ENCODE results near the gene LIF. TPM values are rescaled to one million over a fixed set of nuclear protein-coding genes. Genes with fewer than 3 reads are reported as not detected.

The LIF gene
- 1.3 TPM for polyA plus RNA-seq (2013, experiment 1 of 2)
- 1.3 TPM for polyA plus RNA-seq (2013, experiment 2 of 2)

- Histone ChIP-seq H3K9ac (ENCODE audit: low read depth, low read length) (peak within 1 kb of the TSS; percentile 78), H3K4me1 (ENCODE audit: insufficient read depth, low read length) (peaks cover 14% of the 10 kb centered on the region; the same call in 1 of the 2 replicates), H3K36me3 (ENCODE audit: insufficient read depth, low read length) (peaks cover 10% of the 10 kb centered on the region; the same call in 1 of the 2 replicates), H3K27me3 (ENCODE audit: insufficient read depth, low read length) (peaks cover 5% of the 10 kb centered on the region), H3K4me3 (ENCODE audit: low read length) (peak within 1 kb of the TSS; percentile 87), H3K27ac (ENCODE audit: low read depth, low read length) (no peak within 1 kb of the TSS), H3K9me3 (ENCODE audit: insufficient read depth, low read depth, low read length) (no peaks in the 10 kb centered on the region)
- WGBS, result 1% methylated on average over 64 of the region's 64 CpGs
These were observed at the start of gene LIF for GRCh38 chr22:30245985-30246813. TSS of gene LIF (minus strand) at chr22:30246759. CDS start at chr22:30246695, 64 bp downstream.

- H3K9ac ChIP-seq (ENCODE audit: low read depth, low read length), result no peak overlapping the region
- H3K4me1 ChIP-seq (ENCODE audit: insufficient read depth, low read length), result no peaks in the 10 kb centered on the region
- H3K27ac ChIP-seq (ENCODE audit: low read depth, low read length), result no peak overlapping the region
- no peak overlapping the region for H3K4me3 ChIP-seq (ENCODE audit: low read length)
- no peaks in the 10 kb centered on the region for H3K27me3 ChIP-seq (ENCODE audit: insufficient read depth, low read length)
- no peaks in the 10 kb centered on the region for H3K9me3 ChIP-seq (ENCODE audit: insufficient read depth, low read depth, low read length)
- WGBS, result 97% methylated on average over 4 of the region's 4 CpGs
- H3K36me3 ChIP-seq (ENCODE audit: insufficient read depth, low read length), result peaks cover 9% of the 10 kb centered on the region
These were observed 49.8 kb upstream of the LIF start for GRCh38 chr22:30296324-30296723.

- H3K4me1 ChIP-seq (ENCODE audit: insufficient read depth, low read length), result peaks cover 4% of the 10 kb centered on the region; the same call in 1 of the 2 replicates
- no peak overlapping the region for H3K27ac ChIP-seq (ENCODE audit: low read depth, low read length)
- peaks cover 9% of the 10 kb centered on the region for H3K36me3 ChIP-seq (ENCODE audit: insufficient read depth, low read length)
- no peaks in the 10 kb centered on the region for H3K9me3 ChIP-seq (ENCODE audit: insufficient read depth, low read depth, low read length)
- H3K4me3 ChIP-seq (ENCODE audit: low read length), result no peak overlapping the region
- H3K9ac ChIP-seq (ENCODE audit: low read depth, low read length), result no peak overlapping the region
- H3K27me3 ChIP-seq (ENCODE audit: insufficient read depth, low read length), result no peaks in the 10 kb centered on the region
- 94% methylated on average over 6 of the region's 7 CpGs for WGBS
These were observed 49.0 kb upstream of the LIF start for GRCh38 chr22:30295576-30295975.

- H3K9ac ChIP-seq (ENCODE audit: low read depth, low read length), result no peak overlapping the region
- peaks cover 9% of the 10 kb centered on the region for H3K36me3 ChIP-seq (ENCODE audit: insufficient read depth, low read length)
These were observed 48.3 kb upstream of the LIF start for GRCh38 chr22:30294830-30295229.

GRCh38 chr22:30294066-30294465, 47.5 kb upstream of the LIF start:
- Histone ChIP-seq H3K27ac (ENCODE audit: low read depth, low read length) (no peak overlapping the region), H3K9me3 (ENCODE audit: insufficient read depth, low read depth, low read length) (no peaks in the 10 kb centered on the region), H3K4me1 (ENCODE audit: insufficient read depth, low read length) (peaks cover 9% of the 10 kb centered on the region; the same call in 1 of the 2 replicates), H3K27me3 (ENCODE audit: insufficient read depth, low read length) (no peaks in the 10 kb centered on the region), H3K9ac (ENCODE audit: low read depth, low read length) (no peak overlapping the region), H3K4me3 (ENCODE audit: low read length) (no peak overlapping the region), H3K36me3 (ENCODE audit: insufficient read depth, low read length) (peaks cover 9% of the 10 kb centered on the region)
- 86% methylated on average over 9 of the region's 9 CpGs for WGBS

More at GRCh38 chr22:30294830-30295229, 48.3 kb upstream of the LIF start:
- H3K9me3 ChIP-seq (ENCODE audit: insufficient read depth, low read depth, low read length), result no peaks in the 10 kb centered on the region
- WGBS, result 95% methylated on average over 11 of the region's 11 CpGs
- no peak overlapping the region for H3K4me3 ChIP-seq (ENCODE audit: low read length)
- H3K27ac ChIP-seq (ENCODE audit: low read depth, low read length), result no peak overlapping the region
- peaks cover 9% of the 10 kb centered on the region; the same call in 1 of the 2 replicates for H3K4me1 ChIP-seq (ENCODE audit: insufficient read depth, low read length)
- no peaks in the 10 kb centered on the region for H3K27me3 ChIP-seq (ENCODE audit: insufficient read depth, low read length)

DNA sequence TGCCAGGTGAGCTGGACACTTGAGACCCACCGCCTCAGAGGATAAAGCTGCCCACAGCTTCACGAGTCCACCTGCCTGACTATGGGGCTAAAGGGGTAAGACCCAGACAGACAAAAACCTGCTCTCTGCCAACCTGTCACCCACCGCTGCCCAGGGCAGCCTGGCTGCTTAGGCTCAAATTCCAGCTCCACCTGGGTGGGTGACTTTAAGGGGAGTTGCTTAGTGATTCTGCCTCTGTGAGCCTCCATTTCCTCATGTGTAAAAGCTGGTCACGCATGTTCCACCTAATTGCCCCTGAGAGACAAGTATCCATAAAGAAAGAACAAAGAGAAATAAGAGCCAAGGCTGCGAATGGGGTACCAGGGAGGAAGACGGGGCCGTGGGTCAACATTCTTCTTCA, 46.5 kb upstream of the LIF start:
- peaks cover 6% of the 10 kb centered on the region; the same call in 1 of the 2 replicates for H3K27me3 ChIP-seq (ENCODE audit: insufficient read depth, low read length)
- H3K4me3 ChIP-seq (ENCODE audit: low read length), result no peak overlapping the region
- peaks cover 5% of the 10 kb centered on the region; the same call in 1 of the 2 replicates for H3K36me3 ChIP-seq (ENCODE audit: insufficient read depth, low read length)
- H3K4me1 ChIP-seq (ENCODE audit: insufficient read depth, low read length), result peaks cover 9% of the 10 kb centered on the region
- WGBS, result 95% methylated on average over 7 of the region's 7 CpGs
- H3K9ac ChIP-seq (ENCODE audit: low read depth, low read length), result no peak overlapping the region
- H3K9me3 ChIP-seq (ENCODE audit: insufficient read depth, low read depth, low read length), result no peaks in the 10 kb centered on the region
- H3K27ac ChIP-seq (ENCODE audit: low read depth, low read length), result no peak overlapping the region

GRCh38 chr22:30292069-30292970, 45.8 kb upstream of the LIF start:
- no peak overlapping the region for H3K9ac ChIP-seq (ENCODE audit: low read depth, low read length)
- H3K27me3 ChIP-seq (ENCODE audit: insufficient read depth, low read length), result peaks cover 6% of the 10 kb centered on the region; the same call in 1 of the 2 replicates
- H3K36me3 ChIP-seq (ENCODE audit: insufficient read depth, low read length), result peaks cover 5% of the 10 kb centered on the region; the same call in 1 of the 2 replicates
- no peaks in the 10 kb centered on the region for H3K9me3 ChIP-seq (ENCODE audit: insufficient read depth, low read depth, low read length)
- no peak overlapping the region for H3K4me3 ChIP-seq (ENCODE audit: low read length)
- peaks cover 9% of the 10 kb centered on the region for H3K4me1 ChIP-seq (ENCODE audit: insufficient read depth, low read length)
- H3K27ac ChIP-seq (ENCODE audit: low read depth, low read length), result no peak overlapping the region
- 94% methylated on average over 18 of the region's 18 CpGs for WGBS

- Histone ChIP-seq H3K27ac (ENCODE audit: low read depth, low read length) (no peak overlapping the region), H3K9ac (ENCODE audit: low read depth, low read length) (no peak overlapping the region), H3K27me3 (ENCODE audit: insufficient read depth, low read length) (peaks cover 6% of the 10 kb centered on the region; the same call in 1 of the 2 replicates), H3K9me3 (ENCODE audit: insufficient read depth, low read depth, low read length) (no peaks in the 10 kb centered on the region), H3K4me3 (ENCODE audit: low read length) (no peak overlapping the region), H3K4me1 (ENCODE audit: insufficient read depth, low read length) (peaks cover 9% of the 10 kb centered on the region), H3K36me3 (ENCODE audit: insufficient read depth, low read length) (peaks cover 5% of the 10 kb centered on the region; the same call in 1 of the 2 replicates)
- WGBS, result 89% methylated on average over 13 of the region's 13 CpGs
These were observed 44.7 kb upstream of the LIF start for GRCh38 chr22:30291058-30291892.

DNA sequence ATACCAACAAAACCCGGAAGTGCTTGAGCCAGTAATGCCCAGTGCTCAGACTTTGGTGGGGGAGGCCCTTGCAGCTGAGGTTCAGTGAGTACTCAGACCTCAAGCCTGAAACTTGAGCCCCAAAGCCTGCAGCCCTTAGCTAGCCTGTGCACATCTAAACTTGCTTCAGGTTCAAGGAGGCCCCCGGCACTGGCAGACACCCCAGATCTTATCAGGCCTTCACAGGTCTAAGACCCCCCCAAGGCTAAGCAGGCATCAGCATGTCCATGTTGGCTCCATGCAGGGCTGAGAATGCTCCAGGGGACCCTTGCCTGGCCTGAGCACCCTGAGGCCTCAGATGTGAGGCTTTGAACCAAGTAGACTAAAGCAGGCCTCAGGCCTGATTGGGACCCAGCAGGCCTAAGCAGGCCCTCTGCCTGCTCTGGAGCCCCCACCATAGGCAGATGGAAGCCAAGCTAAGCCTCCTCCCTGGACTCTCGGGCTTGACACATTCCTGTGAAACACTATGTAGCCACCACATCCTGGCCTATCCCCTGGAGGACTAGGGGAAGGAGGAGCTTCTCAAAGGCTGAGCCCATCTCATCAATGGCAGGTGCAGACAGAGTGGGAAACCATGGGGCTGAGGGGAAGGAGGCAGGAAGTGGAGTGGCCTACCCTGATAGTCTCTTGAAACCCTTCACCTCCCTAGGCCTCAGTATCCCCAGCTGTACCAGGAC, 43.9 kb upstream of the LIF start:
- Histone ChIP-seq H3K4me3 (ENCODE audit: low read length) (peak overlapping the region; percentile 70), H3K9me3 (ENCODE audit: insufficient read depth, low read depth, low read length) (no peaks in the 10 kb centered on the region), H3K9ac (ENCODE audit: low read depth, low read length) (no peak overlapping the region), H3K27ac (ENCODE audit: low read depth, low read length) (no peak overlapping the region), H3K36me3 (ENCODE audit: insufficient read depth, low read length) (peaks cover 5% of the 10 kb centered on the region; the same call in 1 of the 2 replicates), H3K4me1 (ENCODE audit: insufficient read depth, low read length) (peaks cover 9% of the 10 kb centered on the region), H3K27me3 (ENCODE audit: insufficient read depth, low read length) (peaks cover 6% of the 10 kb centered on the region; the same call in 1 of the 2 replicates)
- 65% methylated on average over 2 of the region's 3 CpGs for WGBS

- WGBS, result 9% methylated on average over 12 of the region's 12 CpGs
- Histone ChIP-seq H3K9ac (ENCODE audit: low read depth, low read length) (no peak overlapping the region), H3K4me1 (ENCODE audit: insufficient read depth, low read length) (peaks cover 9% of the 10 kb centered on the region), H3K27ac (ENCODE audit: low read depth, low read length) (no peak overlapping the region), H3K36me3 (ENCODE audit: insufficient read depth, low read length) (peaks cover 5% of the 10 kb centered on the region; the same call in 1 of the 2 replicates), H3K9me3 (ENCODE audit: insufficient read depth, low read depth, low read length) (no peaks in the 10 kb centered on the region), H3K27me3 (ENCODE audit: insufficient read depth, low read length) (peaks cover 6% of the 10 kb centered on the region; the same call in 1 of the 2 replicates), H3K4me3 (ENCODE audit: low read length) (peak overlapping the region; percentile 70)
These were observed 43.4 kb upstream of the LIF start for GRCh38 chr22:30289980-30290313.
